GM10266 (cell line): Measurements from ENCODE around the gene NUPR1.

Experiments
- DNase-seq: peaks from one replicate; pipeline ENCODE4 v3.0.0; 2012; ENCODE audit errors: extremely low spot score
- TF ChIP-seq, protein P1 (sequence below): IDR thresholded peaks from 2 replicates; pipeline ENCODE4 v1.5.1; 2012; ENCODE audit warnings: mild to moderate bottlenecking, low read depth; ENCODE audit not compliant: control insufficient read depth, insufficient read depth; ENCODE audit errors: missing control alignments

NUPR1 gene

DNA sequence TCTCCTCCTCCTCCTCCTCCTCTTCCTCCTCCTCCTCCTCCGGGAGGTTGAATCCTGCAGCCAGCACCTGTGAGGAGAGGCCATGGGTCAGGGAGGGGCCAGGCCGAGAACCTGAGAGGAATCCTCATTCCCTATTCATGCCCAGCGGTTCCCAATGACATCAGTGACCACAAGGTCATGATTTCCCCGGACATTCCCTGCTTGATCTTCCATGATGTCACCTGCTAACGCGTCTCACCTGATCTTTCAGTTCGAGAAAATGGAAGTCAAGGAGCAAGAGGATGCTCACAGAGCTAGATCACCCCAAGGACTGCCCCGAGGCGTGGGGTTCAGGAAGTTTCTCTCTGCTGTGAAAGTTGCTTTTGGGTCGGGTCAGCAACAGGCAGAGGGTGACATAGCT, 38.9 kb downstream of the NUPR1 start:
- TF ChIP-seq, protein P1, sequence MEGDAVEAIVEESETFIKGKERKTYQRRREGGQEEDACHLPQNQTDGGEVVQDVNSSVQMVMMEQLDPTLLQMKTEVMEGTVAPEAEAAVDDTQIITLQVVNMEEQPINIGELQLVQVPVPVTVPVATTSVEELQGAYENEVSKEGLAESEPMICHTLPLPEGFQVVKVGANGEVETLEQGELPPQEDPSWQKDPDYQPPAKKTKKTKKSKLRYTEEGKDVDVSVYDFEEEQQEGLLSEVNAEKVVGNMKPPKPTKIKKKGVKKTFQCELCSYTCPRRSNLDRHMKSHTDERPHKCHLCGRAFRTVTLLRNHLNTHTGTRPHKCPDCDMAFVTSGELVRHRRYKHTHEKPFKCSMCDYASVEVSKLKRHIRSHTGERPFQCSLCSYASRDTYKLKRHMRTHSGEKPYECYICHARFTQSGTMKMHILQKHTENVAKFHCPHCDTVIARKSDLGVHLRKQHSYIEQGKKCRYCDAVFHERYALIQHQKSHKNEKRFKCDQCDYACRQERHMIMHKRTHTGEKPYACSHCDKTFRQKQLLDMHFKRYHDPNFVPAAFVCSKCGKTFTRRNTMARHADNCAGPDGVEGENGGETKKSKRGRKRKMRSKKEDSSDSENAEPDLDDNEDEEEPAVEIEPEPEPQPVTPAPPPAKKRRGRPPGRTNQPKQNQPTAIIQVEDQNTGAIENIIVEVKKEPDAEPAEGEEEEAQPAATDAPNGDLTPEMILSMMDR = no peak
- DNase-seq = no peak

DNA sequence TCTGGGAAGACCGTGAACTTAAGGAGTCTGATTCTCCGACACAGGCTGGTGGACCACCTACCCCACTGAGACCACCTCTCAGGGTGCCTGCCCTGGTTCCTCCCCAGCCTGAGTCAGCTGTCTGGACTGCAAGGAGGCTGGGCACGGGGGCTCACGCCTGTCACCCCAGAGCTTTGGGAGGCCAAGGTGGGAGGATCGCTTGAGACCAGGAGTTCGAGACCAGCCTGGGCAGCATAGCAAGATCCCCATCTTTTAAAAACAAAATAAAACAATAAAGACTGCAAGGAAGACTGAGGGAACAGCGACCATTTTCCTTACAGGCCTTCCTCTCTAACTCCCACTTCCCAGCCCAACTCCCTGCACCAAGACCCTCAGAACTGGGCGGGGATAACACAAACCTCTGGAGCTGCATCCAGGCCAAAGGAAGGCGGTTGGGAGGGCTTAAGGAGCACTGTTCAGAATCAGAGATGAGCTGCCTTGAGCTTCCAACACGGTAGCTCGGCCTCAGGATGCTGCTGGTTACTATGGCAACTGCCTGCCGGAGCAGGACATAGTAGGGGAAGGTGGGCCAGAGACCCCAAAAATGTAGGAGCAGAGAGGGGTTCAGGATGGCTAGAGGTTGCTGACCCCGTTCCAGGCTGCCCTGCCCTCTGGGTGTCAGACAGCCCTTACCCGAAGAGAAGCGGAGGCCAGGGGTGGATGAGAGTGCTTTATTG, 40.0 kb downstream of the NUPR1 start:
- no peak for DNase-seq
- TF ChIP-seq, protein P1 = no peak

DNA sequence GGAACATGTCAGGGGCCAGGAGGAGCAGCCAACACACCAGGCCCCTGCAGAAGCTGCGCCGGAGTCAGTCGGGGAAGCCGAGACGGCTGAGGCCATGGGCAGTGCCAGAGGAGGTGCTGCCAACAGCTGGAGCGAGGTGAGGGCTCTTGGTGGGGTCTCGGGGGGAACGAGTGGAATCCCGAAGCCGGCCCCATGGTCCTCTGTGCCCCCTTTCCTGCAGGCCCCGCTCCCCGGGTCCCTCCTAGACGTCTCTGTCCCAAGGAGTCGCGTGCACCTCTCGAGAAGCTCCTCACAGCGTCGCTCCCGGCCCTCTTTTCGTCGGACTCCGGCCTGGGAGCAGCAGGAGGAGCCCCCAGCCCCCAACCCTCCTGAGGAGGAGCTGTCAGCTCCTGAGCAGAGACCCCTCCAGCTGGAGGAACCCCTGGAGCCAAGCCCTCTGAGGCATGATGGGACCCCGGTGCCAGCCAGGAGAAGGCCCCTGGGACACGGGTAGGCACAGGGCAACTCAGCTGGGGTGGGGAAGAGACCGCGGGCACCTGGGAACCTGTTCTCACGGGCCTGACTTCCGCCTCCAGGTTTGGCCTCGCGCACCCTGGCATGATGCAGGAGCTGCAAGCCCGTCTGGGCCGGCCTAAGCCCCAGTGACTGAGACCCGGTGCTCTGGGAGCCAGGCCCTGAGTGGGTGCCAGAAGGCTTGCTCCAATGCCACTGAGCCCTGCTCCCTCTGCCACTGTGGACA, 40.7 kb downstream of the NUPR1 start:
- TF ChIP-seq, protein P1 = no peak
- no peak for DNase-seq

DNA sequence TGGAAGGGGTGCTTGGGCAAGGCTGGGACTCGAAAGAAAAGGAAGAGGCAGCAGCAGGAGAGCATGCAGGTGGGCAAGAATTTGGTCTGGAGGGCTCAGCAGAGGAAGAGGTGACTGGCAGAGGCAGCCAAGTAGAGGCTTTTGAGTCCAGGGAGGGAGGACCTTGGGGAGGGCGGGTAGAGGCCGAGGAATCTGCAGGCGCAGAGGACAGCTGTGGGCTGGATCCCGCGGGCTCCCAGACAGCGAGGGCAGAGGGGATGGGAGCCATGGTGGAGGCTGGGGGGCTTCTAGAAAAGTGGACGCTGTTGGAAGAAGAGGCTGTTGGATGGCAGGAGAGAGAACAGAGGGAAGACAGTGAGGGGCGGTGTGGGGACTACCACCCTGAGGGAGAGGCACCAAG, 41.4 kb downstream of the NUPR1 start:
- DNase-seq = no peak
- TF ChIP-seq, protein P1 = no peak

DNA sequence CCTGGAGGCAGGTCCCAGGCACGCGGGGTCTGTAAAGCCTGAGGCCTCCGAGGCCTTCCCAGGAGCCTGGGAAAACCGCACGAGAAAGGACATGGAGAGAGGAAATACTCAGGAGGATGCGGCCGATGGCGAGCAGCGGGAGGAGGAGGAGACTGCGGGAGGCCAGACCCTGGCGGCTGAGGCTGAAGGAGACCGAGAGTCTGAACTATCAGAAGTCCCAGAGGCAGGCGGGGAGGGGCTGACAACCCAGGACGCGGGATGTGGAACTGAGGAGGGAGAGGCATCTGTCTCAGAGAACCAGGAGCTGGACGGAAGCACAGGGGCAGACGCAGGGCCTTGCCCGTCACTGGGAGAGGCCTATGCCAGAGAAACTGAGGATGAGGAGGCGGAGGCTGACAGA, 41.9 kb downstream of the NUPR1 start:
- TF ChIP-seq, protein P1 = no peak
- DNase-seq = no peak

DNA sequence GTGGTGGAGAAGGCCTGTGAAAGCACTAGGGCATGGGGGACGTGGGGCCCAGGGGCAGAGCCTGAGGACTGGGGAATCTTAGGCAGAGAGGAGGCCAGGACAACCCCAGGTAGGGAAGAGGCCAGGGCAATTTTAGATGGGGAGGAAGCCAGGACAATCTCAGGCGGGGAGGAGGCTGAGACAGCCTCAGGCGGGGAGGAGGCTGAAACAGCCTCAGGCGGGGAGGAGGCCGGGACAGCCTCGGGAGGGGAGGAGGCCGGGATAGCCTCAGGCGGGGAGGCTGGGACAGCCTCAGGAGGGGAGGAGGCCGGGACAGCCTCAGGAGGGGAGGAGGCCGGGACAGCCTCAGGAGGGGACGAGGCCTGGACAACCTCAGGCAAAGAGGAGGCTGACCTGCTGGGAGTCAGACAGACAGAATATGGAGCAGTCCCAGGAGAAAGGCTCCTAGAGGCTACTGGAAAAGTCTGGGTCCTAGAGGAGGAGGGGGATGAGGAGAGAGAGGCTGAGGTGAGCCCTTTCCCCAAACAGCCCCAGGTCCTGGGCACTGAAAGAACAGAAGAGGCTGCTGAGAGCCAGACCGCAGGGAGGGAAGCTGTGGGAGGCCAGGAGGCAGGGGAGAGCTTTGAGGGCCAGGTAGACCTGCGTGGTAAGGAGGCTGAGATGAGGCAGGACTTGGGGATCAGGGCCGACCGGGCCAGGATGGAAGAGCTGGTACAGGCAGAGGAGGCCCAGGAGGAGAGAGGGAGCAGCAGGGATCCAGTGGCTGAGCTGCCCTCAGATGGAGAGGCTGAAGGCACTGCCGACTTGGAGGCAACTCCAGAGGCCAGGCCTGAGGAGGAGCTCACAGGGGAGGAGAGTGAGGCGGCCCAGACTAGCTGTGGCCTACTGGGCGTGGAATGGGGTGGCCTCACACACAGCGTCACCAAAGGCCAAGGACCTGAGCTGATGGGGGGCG, 42.7 kb downstream of the NUPR1 start:
- DNase-seq = no peak
- TF ChIP-seq, protein P1 = no peak
